Mucosa of stomach (tissue), 1 donor: ENCODE data around the gene OR5C1.
"Not testable (repeated sequence)": the region's sequence is repeated elsewhere in the genome, so short reads cannot be mapped to it uniquely, and the experiment has no call there.

Source experiments
- H3K27me3 ChIP-seq: one replicate; pipeline ENCODE4 v1.7.0; 2013; ENCODE audit warnings: mild to moderate bottlenecking, low read length; ENCODE audit not compliant: control insufficient read depth, insufficient read depth
- H3K36me3 ChIP-seq: one replicate; pipeline ENCODE4 v1.7.0; 2013; ENCODE audit warnings: low read length; ENCODE audit not compliant: control insufficient read depth, insufficient read depth
- H3K4me1 ChIP-seq: one replicate; pipeline ENCODE4 v1.7.0; 2013; ENCODE audit warnings: mild to moderate bottlenecking, low read length; ENCODE audit not compliant: control insufficient read depth, insufficient read depth
- H3K4me3 ChIP-seq: one replicate; pipeline ENCODE4 v1.7.0; 2013; ENCODE audit warnings: low read length
- H3K9ac ChIP-seq: one replicate; pipeline ENCODE4 v1.7.0; 2013; ENCODE audit warnings: mild to moderate bottlenecking, low read length, moderate library complexity
- H3K9me3 ChIP-seq: one replicate; pipeline ENCODE4 v1.7.0; 2013; ENCODE audit warnings: mild to moderate bottlenecking, low read length, moderate library complexity; ENCODE audit not compliant: control insufficient read depth
- donor health status: Pancreatic carcinoma.

Gene OR5C1

DNA sequence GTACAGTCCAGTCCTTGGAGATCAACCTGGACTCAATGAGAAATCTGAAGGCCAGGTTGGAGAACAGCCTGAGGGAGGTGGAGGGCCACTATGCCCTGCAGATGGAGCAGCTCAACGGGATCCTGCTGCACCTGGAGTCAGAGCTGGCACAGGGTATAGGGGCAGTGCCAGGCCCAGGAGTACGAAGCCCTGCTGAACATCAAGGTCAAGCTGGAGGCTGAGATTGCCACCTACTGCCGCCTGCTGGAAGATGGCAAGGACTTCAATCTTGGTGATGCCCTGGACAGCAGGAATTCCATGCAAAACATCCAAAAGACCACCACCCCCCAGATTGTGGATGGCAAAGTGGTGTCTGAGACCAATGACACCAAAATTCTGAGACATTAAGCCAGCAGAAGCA, 49.7 kb downstream of the OR5C1 start:
- not testable (repeated sequence) for H3K4me3 ChIP-seq, H3K36me3 ChIP-seq, H3K9me3 ChIP-seq, H3K9ac ChIP-seq, H3K27me3 ChIP-seq, H3K4me1 ChIP-seq
